22Rv1 (cell line): ENCODE measurements around the gene ABHD16B.

ENCODE experiments used
- ZFX ChIP-seq: fragments of 450-650 bp; IDR thresholded peaks from 2 replicates; pipeline ENCODE4 v1.6.1; 2017; ENCODE audit warnings: antibody characterized with exemption, borderline replicate concordance
- TF ChIP-seq, protein P1 (sequence below): fragments of 450-650 bp; IDR thresholded peaks from 2 replicates; pipeline ENCODE4 v1.5.1; 2017; ENCODE audit warnings: mild to moderate bottlenecking

DNA sequence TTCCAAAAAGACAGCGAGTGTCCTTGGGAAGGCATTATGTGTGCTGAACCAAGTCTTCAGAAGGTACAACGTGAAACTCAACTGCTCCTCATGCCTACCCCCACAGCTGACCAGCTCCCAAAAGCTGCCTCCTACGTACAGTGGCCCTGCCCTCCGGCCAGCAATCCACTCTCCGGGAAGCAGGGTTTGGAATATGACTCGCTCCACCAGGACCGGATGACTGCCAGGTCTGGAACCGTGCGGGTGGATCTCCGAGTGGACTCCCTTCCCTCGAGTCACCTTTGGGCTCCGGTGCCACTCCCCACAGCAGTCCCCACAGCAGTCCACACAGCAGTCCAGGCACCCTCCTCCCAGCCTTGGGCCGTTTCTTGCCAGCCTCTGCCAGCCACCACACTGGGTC lies 34.5 kb upstream of the ABHD16B start:
- TF ChIP-seq, protein P1, sequence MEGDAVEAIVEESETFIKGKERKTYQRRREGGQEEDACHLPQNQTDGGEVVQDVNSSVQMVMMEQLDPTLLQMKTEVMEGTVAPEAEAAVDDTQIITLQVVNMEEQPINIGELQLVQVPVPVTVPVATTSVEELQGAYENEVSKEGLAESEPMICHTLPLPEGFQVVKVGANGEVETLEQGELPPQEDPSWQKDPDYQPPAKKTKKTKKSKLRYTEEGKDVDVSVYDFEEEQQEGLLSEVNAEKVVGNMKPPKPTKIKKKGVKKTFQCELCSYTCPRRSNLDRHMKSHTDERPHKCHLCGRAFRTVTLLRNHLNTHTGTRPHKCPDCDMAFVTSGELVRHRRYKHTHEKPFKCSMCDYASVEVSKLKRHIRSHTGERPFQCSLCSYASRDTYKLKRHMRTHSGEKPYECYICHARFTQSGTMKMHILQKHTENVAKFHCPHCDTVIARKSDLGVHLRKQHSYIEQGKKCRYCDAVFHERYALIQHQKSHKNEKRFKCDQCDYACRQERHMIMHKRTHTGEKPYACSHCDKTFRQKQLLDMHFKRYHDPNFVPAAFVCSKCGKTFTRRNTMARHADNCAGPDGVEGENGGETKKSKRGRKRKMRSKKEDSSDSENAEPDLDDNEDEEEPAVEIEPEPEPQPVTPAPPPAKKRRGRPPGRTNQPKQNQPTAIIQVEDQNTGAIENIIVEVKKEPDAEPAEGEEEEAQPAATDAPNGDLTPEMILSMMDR, result no peak
- TF ChIP-seq ZFX, result no peak
